IMR-90 (cell line): Measurements from ENCODE around the gene PRRC1. TPM values are rescaled to one million over a fixed set of nuclear protein-coding genes. Genes with fewer than 3 reads are reported as not detected.

ENCODE experiments used
- ATAC-seq: fragments of 200-7000 bp; cut with Tn5 transposase; 2 replicates; pipeline ENCODE4 v1.9.1; 2020; ENCODE audit warnings: low read depth, mild to moderate bottlenecking, moderate library complexity
- BruUV-seq: library from RNA; stranded (reverse); fragments of 400-500 nt; replicated peaks from 2 replicates; lab custom pipeline; 2021; lab: Mats Ljungman, UMichigan
- CTCF ChIA-PET: fragments of 300-600 bp; formaldehyde crosslinking; extraction: SDS; loops from one replicate; lab custom pipeline; 2021; ENCODE audit warnings: antibody characterized with exemption; lab: Yijun Ruan, JAX
- POLR2A ChIA-PET: fragments of 300-600 bp; sonication (Branson Sonifier 250); formaldehyde crosslinking; loops from one replicate; lab custom pipeline; 2022; ENCODE audit warnings: antibody characterized with exemption; ENCODE audit not compliant: unreplicated experiment; lab: Charles Lee
- DNase-seq: peaks from one replicate; pipeline ENCODE4 v3.0.0; 2013
- H2AFZ ChIP-seq: replicated peaks from 2 replicates; pipeline ENCODE3; 2013; ENCODE audit warnings: low read length, mild to moderate bottlenecking; ENCODE audit not compliant: poor library complexity
- H2AK5ac ChIP-seq: 2 replicates; pipeline ENCODE4 v1.6.1; 2013; ENCODE audit warnings: low read depth, low read length, inconsistent platforms
- H2AK9ac ChIP-seq: replicated peaks from 2 replicates; pipeline ENCODE3; 2013; ENCODE audit warnings: mild to moderate bottlenecking, low read depth, low read length, moderate library complexity; ENCODE audit not compliant: poor library complexity
- H2BK120ac ChIP-seq: 2 replicates; pipeline ENCODE4 v1.6.1; 2013; ENCODE audit warnings: low read depth, low read length, inconsistent platforms
- H2BK15ac ChIP-seq: 3 replicates; pipeline ENCODE4 v1.6.1; 2013; ENCODE audit warnings: low read depth, low read length, inconsistent platforms
- H2BK20ac ChIP-seq: 2 replicates; pipeline ENCODE4 v1.6.1; 2013; ENCODE audit warnings: low read depth, mild to moderate bottlenecking, inconsistent platforms, low read length, moderate library complexity
- H2BK5ac ChIP-seq: 2 replicates; pipeline ENCODE4 v1.6.1; 2013; ENCODE audit warnings: mild to moderate bottlenecking, low read depth, low read length, inconsistent platforms; ENCODE audit not compliant: poor library complexity, severe bottlenecking
- H3K14ac ChIP-seq: replicated peaks from 2 replicates; pipeline ENCODE4 v1.6.1; 2013; ENCODE audit warnings: low read depth, low read length, inconsistent platforms
- H3K18ac ChIP-seq: 2 replicates; pipeline ENCODE4 v1.6.1; 2013; ENCODE audit warnings: low read depth, low read length, control low read depth
- H3K23ac ChIP-seq: 2 replicates; pipeline ENCODE4 v1.6.1; 2013; ENCODE audit warnings: low read depth, low read length, inconsistent platforms
- H3K27ac ChIP-seq: 2 replicates; pipeline ENCODE4 v1.5.1; 2013; ENCODE audit warnings: mild to moderate bottlenecking, control low read depth, low read length; ENCODE audit not compliant: insufficient read depth
- H3K27me3 ChIP-seq: 2 replicates; pipeline ENCODE4 v1.6.1; 2013; ENCODE audit warnings: low read length; ENCODE audit not compliant: control insufficient read depth, insufficient read depth
- H3K36me3 ChIP-seq: 2 replicates; pipeline ENCODE4 v1.6.1; 2013; ENCODE audit warnings: low read length, mixed read lengths; ENCODE audit not compliant: control insufficient read depth, insufficient read depth
- H3K4ac ChIP-seq: 2 replicates; pipeline ENCODE4 v1.6.1; 2013; ENCODE audit warnings: low read depth, low read length, inconsistent platforms
- H3K4me1 ChIP-seq: 2 replicates; pipeline ENCODE4 v1.6.1; 2013; ENCODE audit warnings: low read length, mixed read lengths; ENCODE audit not compliant: control insufficient read depth, insufficient read depth
- H3K4me2 ChIP-seq: 2 replicates; pipeline ENCODE4 v1.6.1; 2013; ENCODE audit warnings: low read depth, mild to moderate bottlenecking, control low read depth, low read length, moderate library complexity
- H3K4me3 ChIP-seq: 2 replicates; pipeline ENCODE4 v1.5.1; 2013; ENCODE audit warnings: low read depth, mild to moderate bottlenecking, control low read depth, low read length, moderate library complexity; ENCODE audit not compliant: insufficient read depth
- H3K56ac ChIP-seq: 2 replicates; pipeline ENCODE4 v1.6.1; 2013; ENCODE audit warnings: low read length, inconsistent platforms; ENCODE audit not compliant: insufficient read depth; ENCODE audit errors: extremely low read depth
- H3K79me1 ChIP-seq, 2 experiments: 2 replicates each; pipeline ENCODE4 v1.6.1; 2013; ENCODE audit warnings: low read length in 2 of 2, inconsistent platforms in 1 of 2, low read depth in 1 of 2
- H3K9ac ChIP-seq: 2 replicates; pipeline ENCODE4 v1.6.1; 2013; ENCODE audit warnings: low read depth, low read length, control low read depth
- H3K9me1 ChIP-seq: 2 replicates; pipeline ENCODE4 v1.6.1; 2013; ENCODE audit warnings: low read length, inconsistent platforms; ENCODE audit not compliant: insufficient read depth
- H3K9me3 ChIP-seq: 2 replicates; pipeline ENCODE4 v1.6.1; 2013; ENCODE audit warnings: low read length; ENCODE audit not compliant: control insufficient read depth, insufficient read depth
- H4K20me1 ChIP-seq: 2 replicates; pipeline ENCODE4 v1.6.1; 2013; ENCODE audit warnings: low read length, inconsistent platforms; ENCODE audit not compliant: insufficient read depth
- H4K5ac ChIP-seq: 2 replicates; pipeline ENCODE4 v1.6.1; 2013; ENCODE audit warnings: mild to moderate bottlenecking, low read depth, low read length, control low read depth
- H4K8ac ChIP-seq, 2 experiments: 2 replicates each; pipeline ENCODE4 v1.6.1; 2013; ENCODE audit warnings: low read depth in 2 of 2, low read length in 2 of 2, control low read depth in 1 of 2, inconsistent platforms in 1 of 2
- H4K91ac ChIP-seq: 2 replicates; pipeline ENCODE4 v1.6.1; 2013; ENCODE audit warnings: low read depth, low read length, inconsistent platforms; ENCODE audit not compliant: insufficient read depth
- CTCF ChIP-seq: conservative IDR thresholded peaks from 2 replicates; pipeline ENCODE4 v1.5.1; 2012; ENCODE audit warnings: mild to moderate bottlenecking, low read depth, low read length, improper control_type of control experiment
- MAZ ChIP-seq: IDR thresholded peaks from 2 replicates; pipeline ENCODE4 v1.6.1; 2012; ENCODE audit warnings: low read depth, mild to moderate bottlenecking, low read length, improper control_type of control experiment, moderate library complexity, borderline replicate concordance
- RAD21 ChIP-seq: IDR thresholded peaks from 2 replicates; pipeline ENCODE4 v1.6.1; 2012; ENCODE audit warnings: low read length, improper control_type of control experiment
- SMC3 ChIP-seq: fragments of 150-350 bp; IDR thresholded peaks from 2 replicates; pipeline ENCODE4 v1.6.1; 2016; ENCODE audit warnings: low read depth, mild to moderate bottlenecking, antibody characterized with exemption, low read length, moderate library complexity
- WGBS, 2 experiments: methylation state at CpG; one replicate each; pipeline versions ENCODE4 v1.1.5 to v1.1.7; 2013; ENCODE audit warnings: missing lambda C conversion rate in 2 of 2; ENCODE audit not compliant: insufficient read length in 1 of 2; ENCODE audit errors: extremely low coverage in 2 of 2; 5-methylcytosine and 5-hydroxymethylcytosine counted together
- dilution Hi-C: fragments of 300-500 bp; cut with HindIII; formaldehyde crosslinking; loops from one replicate; pipeline ENCODE4 v1.14.3; 2018; ENCODE audit warnings: low sequenced_read_pairs; ENCODE audit not compliant: unreplicated experiment
- in situ Hi-C: fragments of 300-500 bp; cut with MboI; formaldehyde crosslinking; loops from 3 replicates; pipeline ENCODE4 v1.14.3; 2019; ENCODE audit warnings: low sequenced_read_pairs, inconsistent platforms, mixed read lengths
- intact Hi-C: fragments of 100-400 bp; cut with micrococcal nuclease; formaldehyde crosslinking; loops from 2 replicates; pipeline ENCODE4 v1.10.0; 2022
- polyA plus RNA-seq, 3 experiments: library from polyadenylated mRNA; depleted of rRNA; stranded (reverse); fragments of >200 nt; gene quantifications; 2 replicates each; pipeline ENCODE4 v1.2.3, GENCODE V29; 2012; ENCODE audit warnings: low replicate concordance in 1 of 3
- total RNA-seq: library from RNA; depleted of rRNA; stranded (reverse); fragments of >200 nt; gene quantifications from 2 replicates; pipeline ENCODE4 v1.2.3, GENCODE V29; 2012

The PRRC1 gene
- total and polyA plus RNA-seq, 2 of the 4 experiments (the other 2 are of a cell fraction), result 46.8 to 63.1 TPM

- POLR2A ChIA-PET, result no interaction called here
- H4K20me1 ChIP-seq, result no peaks in the 10 kb centered on the region
Observed at GRCh38 chr5:127564002-127564769, 46.7 kb downstream of the PRRC1 start.

More at GRCh38 chr5:127564002-127564769, 46.7 kb downstream of the PRRC1 start:
- no peak overlapping the region for H2AFZ ChIP-seq
- H3K36me3 ChIP-seq, result no peaks in the 10 kb centered on the region
- DNase-seq (peak; percentile 53), ATAC-seq (peak; percentile 48)
- no peak overlapping the region for H4K8ac ChIP-seq
- no peak overlapping the region for H2AK5ac ChIP-seq
- BruUV-seq, result no TSS peak
- H3K4me3 ChIP-seq, result no peak overlapping the region
- H3K4me2 ChIP-seq, result no peak overlapping the region
- H3K79me1 ChIP-seq, result no peaks in the 10 kb centered on the region
- WGBS, 2 experiments, result no CpG with 5 or more reads among the region's 2 CpGs
- peaks cover 10% of the 10 kb centered on the region for H3K4me1 ChIP-seq
- no peak overlapping the region for H4K5ac ChIP-seq
- H3K4ac ChIP-seq, result no peak overlapping the region
- no peak overlapping the region for H2BK15ac ChIP-seq
- H3K27me3 ChIP-seq, result peaks cover 4% of the 10 kb centered on the region; the same call in 1 of the 2 replicates
- no peaks in the 10 kb centered on the region; the same call in 1 of the 2 replicates for H3K9me1 ChIP-seq
- no peak overlapping the region for H3K27ac ChIP-seq
- TF ChIP-seq SMC3 (peak; percentile 43; the same call in 1 of the 2 replicates), CTCF (peak; percentile 66), MAZ (no peak), RAD21 (peak; percentile 76)
- H3K9ac ChIP-seq, result no peak overlapping the region
- CTCF ChIA-PET, result interaction anchor here (0.7 to 1.9 kb wide), 6 partner anchors 27 to 637 kb away, joined by 3 to 9 read pairs (median 3); no protein-coding TSS in a partner anchor
- in situ Hi-C loops, result loop anchor here (10.0 to 25.0 kb wide), 3 partner anchors 323 to 923 kb away; partner anchors contain the start of gene SLC12A2
- H2BK120ac ChIP-seq, result no peak overlapping the region
- no peak overlapping the region for H2AK9ac ChIP-seq
- dilution Hi-C loops, result no loop called here
- intact Hi-C loops, result loop anchor here (1.0 to 5.0 kb wide), 4 partner anchors 183 to 637 kb away; partner anchors contain the start of gene SLC12A2
- no peak overlapping the region for H4K91ac ChIP-seq
- H3K14ac ChIP-seq, result no peak overlapping the region
- H3K18ac ChIP-seq, result no peak overlapping the region
- no peak overlapping the region for H3K56ac ChIP-seq
- H2BK5ac ChIP-seq, result no peak overlapping the region
- H2BK20ac ChIP-seq, result no peak overlapping the region
- H3K23ac ChIP-seq, result no peak overlapping the region
- no peaks in the 10 kb centered on the region for H3K9me3 ChIP-seq
